ENCODE data around the gene PLOD2. TPM values are rescaled to one million over a fixed set of nuclear protein-coding genes. Genes with fewer than 3 reads are reported as not detected.
A peak's percentile ranks its signal among the peaks of the same experiment; 100 is the strongest.

PLOD2 gene
- total RNA-seq, 1 experiment from 2014 or later, result 36.6 TPM

- Mint-ChIP-seq H3K27me3 (ENCODE audit: low read depth) (peaks cover 16% of the 10 kb centered on the region), H3K27ac (no peak overlapping the region), H3K4me1 (peaks cover 58% of the 10 kb centered on the region), H3K9me3 (no peaks in the 10 kb centered on the region), H3K4me3 (peak overlapping the region; percentile 73), H3K36me3 (no peaks in the 10 kb centered on the region)
- ChIA-PET CTCF (interaction anchor here (1.0 kb wide), 1 partner anchor 27 kb away, joined by 6 read pairs; no protein-coding TSS in a partner anchor), POLR2A (no interaction called here)
- TF ChIP-seq, protein P1, sequence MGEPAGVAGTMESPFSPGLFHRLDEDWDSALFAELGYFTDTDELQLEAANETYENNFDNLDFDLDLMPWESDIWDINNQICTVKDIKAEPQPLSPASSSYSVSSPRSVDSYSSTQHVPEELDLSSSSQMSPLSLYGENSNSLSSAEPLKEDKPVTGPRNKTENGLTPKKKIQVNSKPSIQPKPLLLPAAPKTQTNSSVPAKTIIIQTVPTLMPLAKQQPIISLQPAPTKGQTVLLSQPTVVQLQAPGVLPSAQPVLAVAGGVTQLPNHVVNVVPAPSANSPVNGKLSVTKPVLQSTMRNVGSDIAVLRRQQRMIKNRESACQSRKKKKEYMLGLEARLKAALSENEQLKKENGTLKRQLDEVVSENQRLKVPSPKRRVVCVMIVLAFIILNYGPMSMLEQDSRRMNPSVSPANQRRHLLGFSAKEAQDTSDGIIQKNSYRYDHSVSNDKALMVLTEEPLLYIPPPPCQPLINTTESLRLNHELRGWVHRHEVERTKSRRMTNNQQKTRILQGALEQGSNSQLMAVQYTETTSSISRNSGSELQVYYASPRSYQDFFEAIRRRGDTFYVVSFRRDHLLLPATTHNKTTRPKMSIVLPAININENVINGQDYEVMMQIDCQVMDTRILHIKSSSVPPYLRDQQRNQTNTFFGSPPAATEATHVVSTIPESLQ (CRISPR knock-in tag; IDR thresholded peaks at IDR 0.05), result no peak
- DNase-seq (ENCODE audit: low spot score) (no peak), ATAC-seq (no peak)
Measured at GRCh38 chr3:146162561-146162960, 1.6 kb upstream of the PLOD2 start.

GRCh38 chr3:146161663-146162002, 649 bp upstream of the PLOD2 start:
- Mint-ChIP-seq H3K27me3 (ENCODE audit: low read depth) (peaks cover 16% of the 10 kb centered on the region), H3K4me1 (peaks cover 64% of the 10 kb centered on the region), H3K9me3 (no peaks in the 10 kb centered on the region), H3K4me3 (peak overlapping the region; percentile 73), H3K36me3 (no peaks in the 10 kb centered on the region), H3K27ac (peak overlapping the region; percentile 55; the same call in 1 of the 2 replicates)
- CTCF ChIA-PET, result interaction anchor here (1.1 to 2.7 kb wide), 7 partner anchors 24 to 385 kb away, joined by 3 to 43 read pairs (median 10); no protein-coding TSS in a partner anchor
- ATAC-seq (no peak), DNase-seq (ENCODE audit: low spot score) (no peak)
- TF ChIP-seq, protein P2, sequence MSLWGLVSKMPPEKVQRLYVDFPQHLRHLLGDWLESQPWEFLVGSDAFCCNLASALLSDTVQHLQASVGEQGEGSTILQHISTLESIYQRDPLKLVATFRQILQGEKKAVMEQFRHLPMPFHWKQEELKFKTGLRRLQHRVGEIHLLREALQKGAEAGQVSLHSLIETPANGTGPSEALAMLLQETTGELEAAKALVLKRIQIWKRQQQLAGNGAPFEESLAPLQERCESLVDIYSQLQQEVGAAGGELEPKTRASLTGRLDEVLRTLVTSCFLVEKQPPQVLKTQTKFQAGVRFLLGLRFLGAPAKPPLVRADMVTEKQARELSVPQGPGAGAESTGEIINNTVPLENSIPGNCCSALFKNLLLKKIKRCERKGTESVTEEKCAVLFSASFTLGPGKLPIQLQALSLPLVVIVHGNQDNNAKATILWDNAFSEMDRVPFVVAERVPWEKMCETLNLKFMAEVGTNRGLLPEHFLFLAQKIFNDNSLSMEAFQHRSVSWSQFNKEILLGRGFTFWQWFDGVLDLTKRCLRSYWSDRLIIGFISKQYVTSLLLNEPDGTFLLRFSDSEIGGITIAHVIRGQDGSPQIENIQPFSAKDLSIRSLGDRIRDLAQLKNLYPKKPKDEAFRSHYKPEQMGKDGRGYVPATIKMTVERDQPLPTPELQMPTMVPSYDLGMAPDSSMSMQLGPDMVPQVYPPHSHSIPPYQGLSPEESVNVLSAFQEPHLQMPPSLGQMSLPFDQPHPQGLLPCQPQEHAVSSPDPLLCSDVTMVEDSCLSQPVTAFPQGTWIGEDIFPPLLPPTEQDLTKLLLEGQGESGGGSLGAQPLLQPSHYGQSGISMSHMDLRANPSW (CRISPR knock-in tag; conservative IDR thresholded peaks at IDR 0.05; ENCODE audit: low read depth), result no peak
- no peak for TF ChIP-seq FOXJ3 (CRISPR knock-in tag; IDR thresholded peaks at IDR 0.05; ENCODE audit: borderline replicate concordance)
- no peak for TF ChIP-seq SP1 (CRISPR knock-in tag; conservative IDR thresholded peaks at IDR 0.05)
- no peak for TF ChIP-seq PRRX2 (CRISPR knock-in tag; IDR thresholded peaks at IDR 0.05)
- TF ChIP-seq JAZF1 (CRISPR knock-in tag; IDR thresholded peaks at IDR 0.05), result no peak
- no peak for TF ChIP-seq SOX15 (CRISPR knock-in tag; IDR thresholded peaks at IDR 0.05)
- TF ChIP-seq SMAD4 (CRISPR knock-in tag; IDR thresholded peaks at IDR 0.05), result no peak
- TF ChIP-seq JUN (CRISPR knock-in tag; IDR thresholded peaks at IDR 0.05), result no peak
- TF ChIP-seq, protein P3, sequence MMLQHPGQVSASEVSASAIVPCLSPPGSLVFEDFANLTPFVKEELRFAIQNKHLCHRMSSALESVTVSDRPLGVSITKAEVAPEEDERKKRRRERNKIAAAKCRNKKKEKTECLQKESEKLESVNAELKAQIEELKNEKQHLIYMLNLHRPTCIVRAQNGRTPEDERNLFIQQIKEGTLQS (CRISPR knock-in tag; conservative IDR thresholded peaks at IDR 0.05), result no peak
- TF ChIP-seq E2F4 (CRISPR knock-in tag; IDR thresholded peaks at IDR 0.05; ENCODE audit: borderline replicate concordance, low read depth), result no peak
- no peak for TF ChIP-seq MXD4 (CRISPR knock-in tag; IDR thresholded peaks at IDR 0.05; ENCODE audit: borderline replicate concordance)
- TF ChIP-seq ZNF423 (CRISPR knock-in tag; IDR thresholded peaks at IDR 0.05), result no peak
- no peak for TF ChIP-seq NR2C2 (CRISPR knock-in tag; IDR thresholded peaks at IDR 0.05)
- TF ChIP-seq, protein P4, sequence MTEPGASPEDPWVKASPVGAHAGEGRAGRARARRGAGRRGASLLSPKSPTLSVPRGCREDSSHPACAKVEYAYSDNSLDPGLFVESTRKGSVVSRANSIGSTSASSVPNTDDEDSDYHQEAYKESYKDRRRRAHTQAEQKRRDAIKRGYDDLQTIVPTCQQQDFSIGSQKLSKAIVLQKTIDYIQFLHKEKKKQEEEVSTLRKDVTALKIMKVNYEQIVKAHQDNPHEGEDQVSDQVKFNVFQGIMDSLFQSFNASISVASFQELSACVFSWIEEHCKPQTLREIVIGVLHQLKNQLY (CRISPR knock-in tag; IDR thresholded peaks at IDR 0.05), result no peak
- TF ChIP-seq EMX1 (CRISPR knock-in tag; IDR thresholded peaks at IDR 0.05), result no peak
- TF ChIP-seq, protein P5, sequence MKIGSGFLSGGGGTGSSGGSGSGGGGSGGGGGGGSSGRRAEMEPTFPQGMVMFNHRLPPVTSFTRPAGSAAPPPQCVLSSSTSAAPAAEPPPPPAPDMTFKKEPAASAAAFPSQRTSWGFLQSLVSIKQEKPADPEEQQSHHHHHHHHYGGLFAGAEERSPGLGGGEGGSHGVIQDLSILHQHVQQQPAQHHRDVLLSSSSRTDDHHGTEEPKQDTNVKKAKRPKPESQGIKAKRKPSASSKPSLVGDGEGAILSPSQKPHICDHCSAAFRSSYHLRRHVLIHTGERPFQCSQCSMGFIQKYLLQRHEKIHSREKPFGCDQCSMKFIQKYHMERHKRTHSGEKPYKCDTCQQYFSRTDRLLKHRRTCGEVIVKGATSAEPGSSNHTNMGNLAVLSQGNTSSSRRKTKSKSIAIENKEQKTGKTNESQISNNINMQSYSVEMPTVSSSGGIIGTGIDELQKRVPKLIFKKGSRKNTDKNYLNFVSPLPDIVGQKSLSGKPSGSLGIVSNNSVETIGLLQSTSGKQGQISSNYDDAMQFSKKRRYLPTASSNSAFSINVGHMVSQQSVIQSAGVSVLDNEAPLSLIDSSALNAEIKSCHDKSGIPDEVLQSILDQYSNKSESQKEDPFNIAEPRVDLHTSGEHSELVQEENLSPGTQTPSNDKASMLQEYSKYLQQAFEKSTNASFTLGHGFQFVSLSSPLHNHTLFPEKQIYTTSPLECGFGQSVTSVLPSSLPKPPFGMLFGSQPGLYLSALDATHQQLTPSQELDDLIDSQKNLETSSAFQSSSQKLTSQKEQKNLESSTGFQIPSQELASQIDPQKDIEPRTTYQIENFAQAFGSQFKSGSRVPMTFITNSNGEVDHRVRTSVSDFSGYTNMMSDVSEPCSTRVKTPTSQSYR (CRISPR knock-in tag; IDR thresholded peaks at IDR 0.05), result no peak
- TF ChIP-seq TCF7 (CRISPR knock-in tag; IDR thresholded peaks at IDR 0.05; ENCODE audit: low read depth), result no peak
- TF ChIP-seq, protein P6, sequence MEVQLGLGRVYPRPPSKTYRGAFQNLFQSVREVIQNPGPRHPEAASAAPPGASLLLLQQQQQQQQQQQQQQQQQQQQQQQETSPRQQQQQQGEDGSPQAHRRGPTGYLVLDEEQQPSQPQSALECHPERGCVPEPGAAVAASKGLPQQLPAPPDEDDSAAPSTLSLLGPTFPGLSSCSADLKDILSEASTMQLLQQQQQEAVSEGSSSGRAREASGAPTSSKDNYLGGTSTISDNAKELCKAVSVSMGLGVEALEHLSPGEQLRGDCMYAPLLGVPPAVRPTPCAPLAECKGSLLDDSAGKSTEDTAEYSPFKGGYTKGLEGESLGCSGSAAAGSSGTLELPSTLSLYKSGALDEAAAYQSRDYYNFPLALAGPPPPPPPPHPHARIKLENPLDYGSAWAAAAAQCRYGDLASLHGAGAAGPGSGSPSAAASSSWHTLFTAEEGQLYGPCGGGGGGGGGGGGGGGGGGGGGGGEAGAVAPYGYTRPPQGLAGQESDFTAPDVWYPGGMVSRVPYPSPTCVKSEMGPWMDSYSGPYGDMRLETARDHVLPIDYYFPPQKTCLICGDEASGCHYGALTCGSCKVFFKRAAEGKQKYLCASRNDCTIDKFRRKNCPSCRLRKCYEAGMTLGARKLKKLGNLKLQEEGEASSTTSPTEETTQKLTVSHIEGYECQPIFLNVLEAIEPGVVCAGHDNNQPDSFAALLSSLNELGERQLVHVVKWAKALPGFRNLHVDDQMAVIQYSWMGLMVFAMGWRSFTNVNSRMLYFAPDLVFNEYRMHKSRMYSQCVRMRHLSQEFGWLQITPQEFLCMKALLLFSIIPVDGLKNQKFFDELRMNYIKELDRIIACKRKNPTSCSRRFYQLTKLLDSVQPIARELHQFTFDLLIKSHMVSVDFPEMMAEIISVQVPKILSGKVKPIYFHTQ (CRISPR knock-in tag; IDR thresholded peaks at IDR 0.05), result no peak
- TF ChIP-seq NR3C1 (CRISPR knock-in tag; conservative IDR thresholded peaks at IDR 0.05; ENCODE audit: low read depth), result no peak
- TF ChIP-seq KAT7 (CRISPR knock-in tag; IDR thresholded peaks at IDR 0.05; ENCODE audit: borderline replicate concordance), result no peak
- POLR2A ChIA-PET, result interaction anchor here (1.1 to 1.2 kb wide), 2 partner anchors 23 to 308 kb away, joined by 3 to 4 read pairs; partner anchors contain the start of gene PLSCR2
